Nucleus accumbens (tissue), 56 donors: ENCODE results near the gene SIRT3.

Experiments used
- DNase-seq, 56 donors: peaks; one replicate each; lab custom pipeline; 2025; lab: John Stamatoyannopoulos, UW

SIRT3 gene

DNA sequence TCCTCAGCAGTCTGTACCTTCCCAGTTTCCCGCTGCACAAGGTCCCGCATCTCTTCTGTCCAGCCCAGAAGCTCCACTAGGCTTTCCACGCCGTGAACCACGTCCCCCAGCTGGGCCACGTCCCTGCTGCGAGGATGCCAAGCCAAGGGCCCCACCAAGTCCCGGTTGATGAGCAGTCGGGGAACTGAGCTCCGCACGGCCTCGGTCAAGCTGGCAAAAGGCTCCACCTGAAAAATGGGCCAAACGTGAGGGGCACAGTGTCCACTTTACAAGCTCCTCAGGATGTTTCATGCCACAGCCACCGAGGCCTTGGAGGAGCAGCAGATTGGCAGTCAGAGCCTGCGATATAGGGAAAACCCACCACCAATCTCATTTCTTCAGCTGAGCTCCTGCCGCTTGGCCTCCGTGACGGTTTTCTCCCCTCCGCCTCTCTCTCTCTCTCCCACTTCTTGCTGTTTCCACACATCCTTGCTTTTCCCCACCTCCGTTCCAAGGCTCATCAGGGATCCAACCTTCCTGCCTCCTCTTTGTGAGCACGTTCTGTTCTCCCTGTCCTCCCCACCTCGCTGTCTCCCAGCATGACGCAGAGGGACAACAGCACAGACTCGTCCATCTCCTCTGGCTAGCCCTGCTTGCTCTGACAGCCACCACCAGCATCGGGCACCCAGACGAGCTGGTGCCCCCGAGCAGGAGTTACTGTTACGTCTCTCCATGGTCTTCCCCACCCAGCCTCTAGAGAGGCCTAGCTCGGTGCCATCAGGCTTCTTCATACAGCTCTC is 17.1 kb downstream of the SIRT3 start:
- DNase-seq: no peak

DNA sequence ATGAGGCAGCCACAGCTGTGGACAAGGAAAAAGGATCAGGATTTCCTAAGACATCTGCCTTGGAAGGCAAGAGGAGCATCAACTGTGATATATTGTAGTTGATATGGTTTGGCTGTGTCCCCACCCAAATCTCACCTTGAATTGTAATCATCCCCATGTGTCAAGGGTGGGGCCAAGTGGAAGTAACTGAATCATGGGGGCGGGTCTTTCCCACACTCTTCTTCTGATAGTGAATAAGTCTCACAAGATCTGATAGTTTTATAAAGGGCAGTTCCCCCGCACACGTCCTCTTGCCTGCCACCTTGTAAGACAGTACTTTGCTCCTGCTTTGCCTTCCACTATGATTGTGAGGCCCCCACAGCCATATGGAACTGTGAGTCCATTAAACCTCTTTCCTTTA is 18.4 kb downstream of the SIRT3 start:
- DNase-seq: no peak

DNA sequence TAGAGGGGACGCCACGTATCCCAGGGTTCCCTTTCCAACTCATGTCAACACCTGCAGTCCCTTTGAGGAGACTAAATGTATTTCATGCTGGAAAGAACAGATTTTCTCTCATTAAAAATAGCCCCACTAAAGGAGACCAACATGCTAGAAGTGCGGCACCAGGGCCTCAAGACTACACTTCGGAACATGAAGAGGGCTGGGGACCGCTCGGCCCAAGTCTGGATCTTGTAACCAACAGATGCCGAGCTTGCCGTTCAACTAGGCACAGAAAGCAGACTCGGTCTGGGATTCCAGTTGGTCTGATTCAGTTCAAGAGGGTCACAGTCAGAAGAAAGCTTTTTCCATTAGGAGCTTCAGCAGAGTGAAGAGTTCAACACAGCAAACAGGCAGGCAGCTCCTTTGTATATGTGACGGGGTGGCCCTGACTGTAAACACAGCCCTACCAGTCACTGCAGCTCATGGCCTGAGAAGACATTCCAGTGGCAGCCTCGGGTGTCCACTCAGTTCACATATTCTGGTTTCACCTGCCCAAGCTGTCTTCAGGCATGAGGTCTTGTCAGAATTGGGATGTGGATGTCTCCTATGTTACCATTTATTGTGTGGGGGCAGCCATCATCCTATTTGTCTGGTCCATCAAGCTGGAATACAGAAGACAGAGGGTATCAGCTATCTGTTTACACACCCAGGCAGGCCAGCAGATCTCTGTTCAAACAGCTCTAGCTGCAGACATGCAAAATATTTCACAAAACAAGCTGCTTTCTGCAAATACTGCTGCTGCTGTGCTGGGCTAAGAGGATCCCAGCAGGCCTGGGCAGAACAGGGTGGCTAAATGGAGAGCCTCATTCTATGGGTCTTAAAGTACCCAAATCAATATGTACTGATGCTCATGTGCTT is 19.8 kb downstream of the SIRT3 start:
- DNase-seq: no peak

DNA sequence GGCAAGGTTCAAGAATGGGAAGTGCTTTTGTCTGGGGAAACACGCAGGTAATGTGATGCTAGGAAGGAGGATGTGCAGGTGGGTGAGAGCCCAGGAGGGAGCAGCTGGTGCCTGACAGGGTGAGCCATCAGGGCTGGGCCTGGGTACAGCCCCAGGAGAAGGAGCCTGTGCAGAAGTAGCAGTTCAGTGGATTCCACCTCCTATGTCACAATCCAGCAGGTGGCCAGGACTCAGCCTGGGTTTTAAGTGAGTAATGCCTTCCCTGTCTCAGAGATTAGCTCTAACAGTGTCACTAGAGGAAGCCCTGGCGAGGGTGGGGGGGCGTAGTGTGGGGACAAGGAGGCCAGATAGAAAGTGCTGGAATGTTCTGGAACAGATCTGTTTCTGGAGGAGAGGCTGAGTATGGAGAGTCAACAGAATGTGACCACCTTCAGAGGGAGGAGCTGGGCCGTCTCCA is 20.5 kb downstream of the SIRT3 start:
- DNase-seq: peak in 1 of 56 donors; percentile 18

DNA sequence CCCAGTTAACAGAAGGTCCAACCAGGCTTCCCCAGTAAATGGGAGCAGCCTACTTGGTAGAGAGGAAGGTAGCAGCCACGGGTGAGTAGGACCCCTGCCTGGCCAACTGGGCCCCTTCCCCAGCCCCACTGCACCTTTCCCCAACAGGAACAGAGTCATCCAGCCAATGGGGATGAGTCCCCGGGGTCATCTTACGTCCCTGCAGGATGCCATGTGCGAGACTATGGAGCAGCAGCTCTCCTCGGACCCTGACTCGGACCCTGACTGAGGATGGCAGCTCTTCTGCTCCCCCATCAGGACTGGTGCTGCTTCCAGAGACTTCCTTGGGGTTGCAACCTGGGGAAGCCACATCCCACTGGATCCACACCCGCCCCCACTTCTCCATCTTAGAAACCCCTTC is 22.1 kb downstream of the SIRT3 start:
- DNase-seq: no peak

DNA sequence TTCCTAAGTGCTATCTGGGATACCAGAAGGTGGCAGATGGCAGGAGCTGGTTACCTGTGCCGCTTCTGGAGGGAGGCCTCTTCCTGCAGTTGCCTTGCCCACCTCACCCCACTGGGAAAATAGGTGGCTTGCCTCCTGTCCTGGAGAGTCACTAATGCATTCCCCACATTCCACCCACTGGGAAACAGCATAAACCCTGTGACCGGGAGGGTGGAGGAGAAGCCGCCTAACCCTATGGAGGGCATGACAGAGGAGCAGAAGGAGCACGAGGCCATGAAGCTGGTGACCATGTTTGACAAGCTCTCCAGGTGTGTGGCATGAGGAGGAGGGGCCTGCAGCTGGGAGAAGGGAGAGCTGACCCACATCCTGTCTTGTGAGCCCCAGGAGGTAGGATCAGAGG is 23.0 kb downstream of the SIRT3 start:
- no peak for DNase-seq

DNA sequence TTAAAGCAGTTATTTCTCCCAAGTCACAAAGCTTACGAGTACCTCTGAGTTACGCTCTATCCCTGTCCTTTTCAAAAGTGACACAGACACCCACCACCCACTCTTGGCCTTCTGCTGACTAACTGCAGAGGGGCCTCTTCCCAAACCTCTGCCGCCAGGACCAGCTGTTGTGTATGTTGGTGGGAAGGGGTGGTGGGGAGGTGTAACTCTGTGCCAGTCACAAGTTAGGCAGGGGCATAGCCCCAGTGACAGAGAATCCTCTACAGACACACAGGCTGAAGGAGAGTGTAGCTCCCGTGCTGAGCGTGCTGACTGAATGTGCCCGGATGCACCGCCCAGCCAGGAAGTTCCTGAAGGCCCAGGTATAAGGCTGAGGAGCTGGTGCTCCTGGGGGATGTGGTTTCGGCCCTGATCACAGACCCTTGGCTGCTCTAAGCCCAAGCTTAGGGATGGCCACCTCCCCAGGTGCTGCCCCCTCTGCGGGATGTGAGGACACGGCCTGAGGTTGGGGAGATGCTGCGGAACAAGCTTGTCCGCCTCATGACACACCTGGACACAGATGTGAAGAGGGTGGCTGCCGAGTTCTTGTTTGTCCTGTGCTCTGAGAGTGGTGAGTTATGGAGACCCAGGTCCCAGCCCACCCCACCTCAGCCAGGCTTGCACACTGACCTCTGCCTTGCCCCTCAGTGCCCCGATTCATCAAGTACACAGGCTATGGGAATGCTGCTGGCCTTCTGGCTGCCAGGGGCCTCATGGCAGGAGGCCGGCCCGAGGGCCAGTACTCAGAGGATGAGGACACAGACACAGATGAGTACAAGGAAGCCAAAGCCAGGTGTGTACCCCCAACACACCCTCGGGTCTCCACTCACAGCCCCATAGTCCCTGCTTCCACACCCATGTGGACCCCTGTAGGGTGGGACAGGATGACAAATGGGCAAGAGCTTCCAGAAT is 23.7 kb downstream of the SIRT3 start:
- no peak for DNase-seq

DNA sequence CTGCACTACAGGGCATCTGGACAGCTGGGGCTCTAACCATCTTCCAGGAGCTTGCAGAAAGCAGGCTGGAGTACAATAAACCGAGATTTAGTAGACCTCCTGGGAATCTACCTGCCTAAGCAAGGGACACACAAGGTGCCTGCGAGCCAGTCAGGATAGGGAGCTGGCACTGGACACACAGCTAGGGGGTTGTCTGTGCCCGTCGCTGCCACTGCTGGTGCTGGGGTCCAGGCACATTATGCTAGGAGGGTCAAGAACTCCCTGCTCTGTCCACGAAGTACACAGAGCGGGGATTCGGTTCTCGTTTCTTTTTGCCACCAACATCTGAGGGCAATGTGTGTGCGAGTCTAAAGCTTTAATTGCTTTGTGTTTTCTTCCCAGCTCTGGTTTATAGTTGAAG is 24.4 kb downstream of the SIRT3 start:
- no peak for DNase-seq

DNA sequence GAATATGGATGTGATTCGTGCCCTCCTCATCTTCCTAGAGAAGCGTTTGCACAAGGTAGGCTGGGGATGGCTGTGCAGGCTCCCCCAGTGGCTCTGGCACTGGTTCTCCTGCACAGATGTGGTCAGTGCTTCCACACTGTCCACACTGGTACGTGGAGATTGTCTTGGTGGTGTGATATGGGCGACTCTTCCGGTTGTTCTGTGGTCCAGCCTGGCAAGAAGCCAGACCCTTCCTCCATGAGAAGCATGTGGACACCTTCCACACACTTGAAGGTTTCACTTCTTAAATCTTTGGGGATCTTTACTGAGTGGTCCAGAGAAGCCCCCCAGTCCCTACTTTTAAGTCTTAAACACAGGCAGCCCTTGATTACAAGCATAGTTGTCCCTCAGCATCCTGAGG is 24.8 kb downstream of the SIRT3 start:
- DNase-seq: no peak

DNA sequence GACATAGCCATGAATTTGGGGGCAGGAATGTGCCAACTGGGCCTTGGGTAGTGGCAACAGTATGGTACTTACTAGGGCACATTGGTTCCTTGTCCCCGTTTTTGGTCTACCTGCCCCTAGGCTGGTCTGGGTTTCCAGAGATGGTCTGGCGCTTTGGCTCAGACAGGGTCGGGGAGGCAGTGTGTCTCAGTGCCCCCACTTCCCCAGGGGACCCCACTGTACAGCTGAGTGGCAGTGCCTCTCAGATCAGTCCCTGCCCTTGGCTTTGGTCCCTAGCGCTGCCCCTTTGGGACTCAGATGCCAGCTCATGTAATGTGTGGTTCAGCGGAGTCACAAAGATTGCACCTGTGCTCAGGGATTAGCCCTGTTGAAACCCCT is 25.4 kb downstream of the SIRT3 start:
- no peak for DNase-seq

DNA sequence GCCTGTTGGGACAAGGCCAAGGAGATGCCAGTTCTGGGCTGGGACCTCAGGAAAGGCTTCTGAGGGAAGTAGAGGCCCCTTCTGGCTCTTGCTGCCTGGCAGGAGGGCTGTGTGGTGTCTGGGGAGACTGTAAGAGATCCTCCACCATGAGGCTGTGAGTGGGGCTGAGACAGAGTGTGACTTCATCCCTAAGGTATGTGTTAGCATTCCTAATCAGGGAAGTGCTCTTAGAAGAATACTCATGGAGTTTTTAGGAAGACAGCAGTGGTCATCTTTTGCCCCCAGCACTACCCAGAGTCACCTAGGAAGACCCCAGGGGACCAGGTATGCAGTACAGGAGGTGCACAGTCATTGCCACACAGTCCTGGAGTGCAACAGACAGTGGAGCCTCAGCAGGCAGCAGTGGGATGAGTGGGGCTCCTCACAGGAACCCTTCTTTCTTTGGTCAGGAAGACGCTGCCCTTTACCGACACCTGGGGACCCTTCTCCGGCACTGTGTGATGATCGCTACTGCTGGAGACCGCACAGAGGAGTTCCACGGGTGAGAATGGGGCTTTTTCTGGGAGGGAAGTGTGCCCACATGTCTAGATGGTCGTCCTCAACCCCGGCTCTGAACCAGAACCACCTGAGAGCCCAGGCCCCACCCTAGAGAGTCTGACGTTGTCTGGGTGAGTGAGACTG is 25.9 kb downstream of the SIRT3 start:
- DNase-seq: no peak

DNA sequence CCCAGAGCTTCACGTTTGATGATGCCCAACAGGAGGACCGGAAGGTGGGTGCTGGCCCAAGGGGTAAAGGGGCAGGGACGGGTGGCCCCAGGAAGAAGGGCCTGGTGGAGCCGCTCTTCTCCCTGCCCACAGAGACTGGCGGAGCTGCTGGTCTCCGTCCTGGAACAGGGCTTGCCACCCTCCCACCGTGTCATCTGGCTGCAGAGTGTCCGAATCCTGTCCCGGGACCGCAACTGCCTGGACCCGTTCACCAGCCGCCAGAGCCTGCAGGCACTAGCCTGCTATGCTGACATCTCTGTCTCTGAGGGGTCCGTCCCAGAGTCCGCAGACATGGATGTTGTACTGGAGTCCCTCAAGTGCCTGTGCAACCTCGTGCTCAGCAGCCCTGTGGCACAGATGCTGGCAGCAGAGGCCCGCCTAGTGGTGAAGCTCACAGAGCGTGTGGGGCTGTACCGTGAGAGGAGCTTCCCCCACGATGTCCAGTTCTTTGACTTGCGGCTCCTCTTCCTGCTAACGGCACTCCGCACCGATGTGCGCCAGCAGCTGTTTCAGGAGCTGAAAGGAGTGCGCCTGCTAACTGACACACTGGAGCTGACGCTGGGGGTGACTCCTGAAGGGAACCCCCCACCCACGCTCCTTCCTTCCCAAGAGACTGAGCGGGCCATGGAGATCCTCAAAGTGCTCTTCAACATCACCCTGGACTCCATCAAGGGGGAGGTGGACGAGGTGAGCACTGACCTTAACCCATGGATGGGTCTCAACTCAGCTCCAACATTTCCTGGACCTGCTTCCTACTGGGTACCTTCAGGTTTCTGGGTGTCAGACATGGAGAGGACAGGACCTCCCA is 26.6 kb downstream of the SIRT3 start:
- no peak for DNase-seq

DNA sequence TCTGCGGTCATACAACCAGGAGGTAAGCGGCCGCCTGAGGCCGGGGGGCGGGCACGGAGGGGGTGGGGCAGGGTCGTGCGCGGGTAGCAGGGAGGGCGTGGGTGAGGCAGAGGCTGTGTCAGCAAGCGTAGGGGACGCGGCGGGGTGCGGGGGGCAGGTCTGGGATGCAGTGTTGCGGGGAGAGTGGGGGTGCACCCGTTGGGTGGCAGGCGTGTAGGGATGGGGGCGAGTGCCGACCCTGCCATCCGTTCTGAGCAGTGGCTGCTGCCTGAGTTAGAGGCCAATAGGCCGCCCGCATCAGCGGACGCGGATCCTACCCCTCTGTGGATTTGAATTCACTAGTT is 27.3 kb downstream of the SIRT3 start:
- DNase-seq: peak in 8 of 56 donors; percentile 52 to 78 (median 62)

DNA sequence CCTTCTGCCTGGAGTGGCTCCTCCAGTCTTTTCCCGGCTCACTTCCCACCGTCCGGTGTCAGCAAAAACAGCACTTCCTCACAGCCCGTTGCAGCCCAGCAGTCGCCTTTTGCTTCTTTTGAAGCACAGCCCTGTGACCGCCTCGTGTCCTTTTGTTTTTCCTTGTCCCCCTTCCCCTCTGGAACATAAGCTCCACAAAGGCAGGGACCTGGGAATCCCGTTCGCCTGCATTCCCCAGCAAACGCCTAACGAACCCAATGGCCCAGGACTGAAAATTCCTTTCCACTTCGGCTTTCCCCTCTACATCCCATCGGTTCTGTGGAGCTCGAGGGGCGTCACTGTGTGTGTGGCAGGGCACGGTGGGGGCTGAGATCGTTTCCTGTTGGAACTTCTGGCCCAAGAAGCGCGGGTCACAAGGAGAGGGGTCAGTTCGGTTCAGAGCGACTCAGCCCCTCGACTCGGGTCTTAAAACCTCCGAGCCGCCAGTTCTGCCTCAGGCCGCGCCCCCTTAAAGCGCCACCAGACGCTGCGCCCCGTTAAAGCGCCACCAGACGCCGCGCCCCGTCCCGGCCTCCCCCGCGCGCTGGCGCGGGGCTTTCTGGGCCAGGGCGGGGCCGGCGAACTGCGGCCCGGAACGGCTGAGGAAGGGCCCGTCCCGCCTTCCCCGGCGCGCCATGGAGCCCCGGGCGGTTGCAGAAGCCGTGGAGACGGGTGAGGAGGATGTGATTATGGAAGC is 27.8 kb downstream of the SIRT3 start:
- DNase-seq: peak in 52 of 56 donors; percentile 8 to 82 (median 62)

DNA sequence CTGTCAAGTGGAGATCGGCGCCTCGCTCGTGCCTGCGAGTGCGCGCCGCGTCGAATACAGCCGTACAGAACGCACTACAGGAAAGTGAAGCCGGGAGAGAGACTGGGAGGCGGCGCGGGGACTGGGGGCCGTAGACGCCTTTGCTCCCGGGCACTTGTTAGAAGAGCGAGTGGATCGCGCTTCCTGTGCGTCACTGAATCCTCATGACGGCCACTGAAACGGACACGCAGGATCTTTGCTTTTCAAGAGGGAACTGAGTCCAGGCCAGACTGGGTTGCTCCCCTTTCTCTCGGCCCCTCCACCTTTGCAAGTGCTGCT is 28.3 kb downstream of the SIRT3 start:
- peak in 5 of 56 donors; percentile 37 to 70 (median 49) for DNase-seq

DNA sequence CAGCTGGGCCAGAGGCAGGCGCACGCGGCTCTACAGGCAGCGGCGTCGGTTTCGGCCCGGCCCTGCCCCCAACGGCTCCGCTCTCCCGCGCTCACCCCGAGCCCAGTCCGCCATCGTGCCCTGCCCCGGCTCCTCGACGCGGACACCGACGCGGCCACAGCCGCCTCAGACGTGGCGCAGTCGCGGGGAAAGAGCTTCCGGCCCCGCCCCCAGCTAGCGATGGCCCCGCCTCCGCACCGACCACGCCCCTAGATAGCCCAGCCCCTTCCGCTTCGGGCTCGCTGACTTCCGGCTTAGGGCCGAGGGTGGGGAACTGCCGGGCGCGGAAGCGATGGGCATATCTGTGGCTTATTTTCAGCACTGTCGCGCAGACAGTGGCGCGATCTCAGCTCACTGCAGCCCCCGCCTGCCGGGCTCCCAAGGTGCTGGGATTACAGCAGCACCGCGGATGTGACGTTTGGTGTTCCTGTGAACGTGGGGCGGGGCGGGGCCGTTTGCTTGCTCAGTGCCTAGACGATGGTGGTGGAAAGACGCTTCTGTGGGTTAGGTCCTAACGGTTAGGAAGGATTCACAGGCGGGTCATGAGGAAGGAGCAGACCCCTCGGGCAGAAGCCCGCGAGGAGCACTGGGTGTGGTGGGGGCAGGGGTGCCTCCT is 28.8 kb downstream of the SIRT3 start, which contains the start of the genes BET1L and RIC8A:
Gene BET1L (minus strand): TSS at position 192 of the 655 bp plus-strand sequence. CDS start 78 bp downstream, at position 114.
Gene RIC8A (plus strand): TSS at position 501 of the 655 bp plus-strand sequence. CDS start 1,147 bp downstream, outside the sequence.
- peak; percentile 85 to 99 (median 95) for DNase-seq

DNA sequence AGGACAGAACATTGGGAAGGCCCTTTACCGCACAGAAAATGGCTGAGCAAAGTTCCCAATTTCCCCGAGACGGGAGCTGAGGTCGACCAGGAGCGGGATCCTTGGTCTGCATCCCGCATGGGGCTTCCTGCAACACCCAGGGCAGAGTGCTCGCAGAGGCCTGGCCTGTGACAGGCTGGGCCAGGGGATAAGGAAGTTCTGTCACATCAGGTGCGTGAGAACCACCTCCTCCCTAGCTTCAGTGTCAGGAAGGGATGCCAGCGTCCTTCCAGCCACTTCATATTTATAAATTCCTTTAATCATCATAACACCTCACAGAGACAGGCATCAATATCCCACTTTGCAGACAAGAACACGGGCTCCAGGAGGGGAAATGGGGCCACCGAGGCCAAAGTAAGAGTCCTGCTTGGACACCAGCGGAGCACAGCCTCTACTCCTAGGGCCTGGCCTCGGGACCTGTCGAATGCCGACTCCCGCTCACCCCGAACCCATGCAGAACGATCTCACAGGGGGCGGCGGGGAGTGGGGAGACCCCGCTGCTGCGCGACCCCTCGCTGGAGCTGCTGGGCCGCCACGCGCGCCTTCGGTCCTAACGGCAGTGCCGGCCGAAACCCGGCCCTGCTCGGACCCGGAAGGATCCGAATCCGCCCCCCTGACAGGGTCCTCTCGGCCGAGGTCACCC is 29.5 kb downstream of the SIRT3 start:
- DNase-seq: peak in 3 of 56 donors; percentile 38 to 60 (median 57)
